ENCODE data around the gene SSR3. TPM values are rescaled to one million over a fixed set of nuclear protein-coding genes. Genes with fewer than 3 reads are reported as not detected.

The SSR3 gene
- polyA plus RNA-seq, 1 donor = 75.6 TPM

Other genes with a start within 250 kb of the SSR3 start
- gene TIPARP, start 119.5 kb upstream of the SSR3 start, polyA plus RNA-seq (ENCODE audit: insufficient read length) = 6.5 TPM